Testis (tissue), 3 donors: ENCODE measurements around the gene LDLRAD4. TPM values are rescaled to one million over a fixed set of nuclear protein-coding genes. Genes with fewer than 3 reads are reported as not detected.

Experiments used
- DNase-seq: peaks from one replicate; pipeline ENCODE4 v3.0.0-alpha.2; 2019
- H3K27ac ChIP-seq, 2 donors: fragments of 200-600 bp; sonication (generic); one replicate each; pipeline ENCODE4 v1.5.1; 2019
- H3K27me3 ChIP-seq: fragments of 200-600 bp; sonication (generic); one replicate; pipeline ENCODE4 v1.5.1; 2019
- H3K36me3 ChIP-seq: fragments of 200-600 bp; sonication (generic); one replicate; pipeline ENCODE4 v1.5.1; 2017; ENCODE audit warnings: low read depth; ENCODE audit errors: missing control alignments
- H3K4me1 ChIP-seq: fragments of 200-600 bp; sonication (generic); one replicate; pipeline ENCODE4 v1.5.1; 2019
- H3K4me3 ChIP-seq, 2 donors: fragments of 200-600 bp; sonication (generic); one replicate each; pipeline ENCODE4 v1.5.1; 2017 to 2019
- H3K9me3 ChIP-seq: fragments of 200-600 bp; sonication (generic); one replicate; pipeline ENCODE4 v1.5.1; 2017
- CTCF ChIP-seq, 3 experiments: fragments of 450-650 bp in 2 of 3; fragments of 200-600 bp in 1 of 3; sonication (generic) in 1 of 3; IDR thresholded peaks; one replicate each; pipeline ENCODE4 v1.5.1; 2016 to 2019; ENCODE audit warnings: antibody characterized with exemption in 3 of 3, mild to moderate bottlenecking in 2 of 3, moderate library complexity in 1 of 3
- POLR2A ChIP-seq: fragments of 450-650 bp; IDR thresholded peaks from one replicate; pipeline ENCODE4 v1.6.1; 2017; ENCODE audit warnings: antibody characterized with exemption, mild to moderate bottlenecking, moderate library complexity
- WGBS, 2 donors: methylation state at CpG; one replicate each; pipeline ENCODE4 v1.1.5; 2018; 5-methylcytosine and 5-hydroxymethylcytosine counted together
- intact Hi-C: fragments of 100-400 bp; cut with DNase I; formaldehyde crosslinking; loops from one replicate; pipeline ENCODE4 v1.15.1; 2023; ENCODE audit warnings: low total_unique reads
- polyA plus RNA-seq: library from polyadenylated mRNA; stranded (reverse); fragments of 350-450 nt; fragmentation: Illumina TruSeq; extraction: RNeasy Lipid Tissue Mini Kit (QIAGEN cat#74804); gene quantifications from one replicate; pipeline ENCODE4 v1.2.3, GENCODE V29; 2014; ENCODE audit warnings: low read depth, low replicate concordance; ENCODE audit not compliant: insufficient read depth
- total RNA-seq, 2 donors: library from RNA; depleted of rRNA; stranded (reverse); fragments of >200 nt; gene quantifications; one replicate each; pipeline ENCODE4 v1.2.3, GENCODE V29; 2016

Gene LDLRAD4
- total and polyA plus RNA-seq, 3 donors from 2014 or later, result 22.0 to 42.2 (median 25.9) TPM

DNA sequence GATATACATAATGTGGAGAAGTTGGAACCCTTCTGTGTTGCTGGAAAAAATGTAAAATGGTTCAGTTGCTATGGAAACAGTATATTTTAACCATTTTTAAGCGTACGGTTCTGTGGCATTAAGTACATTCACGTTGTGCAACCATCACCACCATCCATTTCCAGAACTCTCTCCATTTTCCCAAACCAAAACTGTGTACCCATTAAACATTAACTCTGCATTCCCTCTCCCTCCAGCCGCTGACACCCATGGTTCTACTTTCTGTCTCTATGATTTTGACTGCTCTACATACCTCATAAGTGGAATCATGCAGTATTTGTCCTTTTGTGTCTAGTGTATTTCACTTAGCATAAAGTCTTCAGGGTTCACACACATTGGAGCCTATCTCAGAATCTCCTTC, 67.3 kb downstream of the LDLRAD4 start:
- no peaks in the 10 kb centered on the region for H3K9me3 ChIP-seq
- TF ChIP-seq CTCF (IDR thresholded peaks at IDR 0.05), result no peak
- 89 to 96% methylated on average over 4 of the region's 4 CpGs for WGBS, 2 donors
- no peak overlapping the region for H3K27ac ChIP-seq
- no peak for DNase-seq
- no peak overlapping the region for H3K4me3 ChIP-seq
- intact Hi-C loops, result no loop called here
- H3K27me3 ChIP-seq, result no peaks in the 10 kb centered on the region
- no peaks in the 10 kb centered on the region for H3K4me1 ChIP-seq
- no peaks in the 10 kb centered on the region for H3K36me3 ChIP-seq

DNA sequence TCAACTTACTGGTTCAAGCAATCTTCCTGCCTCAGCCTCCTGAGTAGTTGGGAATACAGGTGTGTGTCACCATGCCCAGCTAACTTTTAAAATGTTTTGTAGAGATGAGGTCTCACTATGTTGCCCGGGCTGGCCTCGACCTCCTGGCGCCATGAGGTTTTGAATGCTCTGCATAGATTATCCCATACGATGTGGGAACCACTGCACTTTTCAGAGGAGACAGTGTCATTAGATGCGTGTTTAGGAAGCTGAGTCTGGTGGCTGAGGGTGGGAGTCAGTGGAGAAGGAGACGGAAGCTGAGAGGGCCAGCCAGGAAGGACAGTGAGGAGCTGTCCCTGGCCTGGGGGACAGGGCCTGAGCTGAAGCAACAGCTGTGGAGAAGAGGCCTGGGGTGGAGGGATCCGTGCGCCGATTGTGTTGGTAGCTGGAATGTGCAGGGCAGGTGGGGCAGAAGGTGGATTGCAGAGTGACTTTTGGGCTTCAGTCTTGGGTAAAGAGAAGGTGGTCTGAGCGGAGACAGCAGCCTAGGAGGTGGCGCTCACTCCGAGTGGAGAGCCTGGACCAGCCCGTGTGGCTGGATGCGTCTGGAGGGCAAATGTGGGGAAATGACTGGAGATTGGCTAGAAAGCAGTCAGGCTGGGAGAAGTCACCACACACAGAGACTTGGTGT, 68.0 kb downstream of the LDLRAD4 start:
- no peaks in the 10 kb centered on the region for H3K27me3 ChIP-seq
- WGBS, 2 donors, result 93 to 95% methylated on average over 14 of the region's 14 CpGs
- no peaks in the 10 kb centered on the region for H3K9me3 ChIP-seq
- no peak for DNase-seq
- intact Hi-C loops, result no loop called here
- H3K4me3 ChIP-seq, result no peak overlapping the region
- H3K27ac ChIP-seq, result no peak overlapping the region
- TF ChIP-seq POLR2A (no peak), CTCF (IDR thresholded peaks at IDR 0.05) (no peak)
- no peaks in the 10 kb centered on the region for H3K36me3 ChIP-seq
- no peaks in the 10 kb centered on the region for H3K4me1 ChIP-seq

GRCh38 chr18:13287372-13287771, 68.8 kb downstream of the LDLRAD4 start:
- Histone ChIP-seq H3K36me3 (no peaks in the 10 kb centered on the region), H3K4me1 (no peaks in the 10 kb centered on the region), H3K4me3 (no peak overlapping the region), H3K27ac (no peak overlapping the region), H3K9me3 (no peaks in the 10 kb centered on the region), H3K27me3 (no peaks in the 10 kb centered on the region)
- TF ChIP-seq POLR2A, result no peak
- TF ChIP-seq CTCF (IDR thresholded peaks at IDR 0.05), result no peak
- intact Hi-C loops, result no loop called here
- DNase-seq, result no peak
- 81 to 87% methylated on average over 6 of the region's 6 CpGs for WGBS, 2 donors

DNA sequence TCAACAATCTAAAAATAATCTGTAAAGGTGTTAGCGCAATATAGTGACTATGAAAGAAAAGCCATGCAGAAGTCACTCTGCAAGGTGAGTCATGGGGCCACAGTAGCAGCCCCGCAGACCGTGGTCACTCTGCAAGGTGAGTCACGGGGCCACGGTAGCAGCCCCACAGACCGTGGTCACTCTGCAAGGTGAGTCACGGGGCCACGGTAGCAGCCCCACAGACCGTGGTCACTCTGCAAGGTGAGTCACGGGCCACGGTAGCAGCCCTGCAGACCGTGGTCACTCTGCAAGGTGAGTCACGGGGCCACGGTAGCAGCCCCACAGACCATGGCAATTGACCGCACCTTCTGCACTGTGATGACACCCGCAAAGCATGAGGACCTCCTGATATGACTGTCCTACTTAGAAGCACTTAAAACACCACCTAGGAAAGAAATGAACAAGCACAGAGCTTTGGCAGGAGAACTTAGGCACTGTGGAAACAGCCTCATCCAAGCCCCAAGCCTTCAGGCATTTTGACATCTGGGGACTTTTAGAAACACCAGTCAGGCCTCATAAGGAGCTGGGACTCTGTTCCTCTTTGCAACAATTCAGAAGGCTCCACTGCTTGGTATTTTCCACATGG, 70.1 kb downstream of the LDLRAD4 start:
- no peak for TF ChIP-seq POLR2A
- TF ChIP-seq CTCF (IDR thresholded peaks at IDR 0.05), result no peak
- no peaks in the 10 kb centered on the region for H3K36me3 ChIP-seq
- H3K27me3 ChIP-seq, result no peaks in the 10 kb centered on the region
- intact Hi-C loops, result no loop called here
- H3K27ac ChIP-seq, result no peak overlapping the region
- DNase-seq, result no peak
- no peaks in the 10 kb centered on the region for H3K9me3 ChIP-seq
- H3K4me3 ChIP-seq, result no peak overlapping the region
- H3K4me1 ChIP-seq, result peaks cover 3% of the 10 kb centered on the region
- 79 to 80% methylated on average over 10 to 16 of the region's 16 CpGs for WGBS, 2 donors
